ENCODE measurements around the gene CMSS1.

- TF ChIP-seq CTCF (IDR thresholded peaks at IDR 0.05) (no peak), POLR2A (IDR thresholded peaks at IDR 0.05) (no peak)
Observed at GRCh38 chr3:100106531-100107141, 289.0 kb downstream of the CMSS1 start.

Data from Peyer's patch (tissue), 4 donors.